ENCODE data around the gene SLC4A7. TPM values are rescaled to one million over a fixed set of nuclear protein-coding genes. Genes with fewer than 3 reads are reported as not detected.

The SLC4A7 gene
- total and polyA plus RNA-seq, 2 experiments from 2014 or later = 25.5 to 73.4 TPM

DNA sequence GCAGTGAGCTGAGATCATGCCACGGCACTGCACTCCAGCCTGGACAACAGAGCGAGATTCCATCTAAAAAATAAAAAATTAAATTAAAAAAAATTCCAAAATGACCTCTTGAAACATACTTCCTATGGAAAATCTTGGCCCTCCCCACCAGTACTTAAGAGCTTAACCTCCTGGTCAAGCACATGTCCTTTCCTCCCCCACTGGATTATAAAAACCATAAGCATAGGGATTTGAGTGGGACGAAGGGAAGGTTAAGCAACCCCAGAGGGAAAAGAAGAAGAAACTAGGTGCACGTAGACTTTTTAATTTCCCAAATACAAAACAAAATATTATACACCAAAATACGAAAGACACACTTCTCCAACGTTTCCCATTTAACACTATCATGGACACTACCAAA, 25.3 kb downstream of the SLC4A7 start:
- in situ Hi-C loops (cut with MboI) = no loop called here
- H3K4me2 ChIP-seq (ENCODE audit: unreplicated experiment) = no peak overlapping the region
- no peaks in the 10 kb centered on the region for H3K9me3 ChIP-seq (ENCODE audit: low read depth)
- peaks cover 100% of the 10 kb centered on the region for H3K79me2 ChIP-seq (ENCODE audit: insufficient read depth)
- TF ChIP-seq EZH2 (IDR thresholded peaks at IDR 0.05; ENCODE audit: insufficient read depth, poor library complexity, severe bottlenecking) = no peak
- no peak for TF ChIP-seq EZH2phosphoT487 (IDR thresholded peaks at IDR 0.05; ENCODE audit: insufficient read depth, low read depth)
- no peak overlapping the region for H3K27ac ChIP-seq
- H3F3A ChIP-seq (ENCODE audit: insufficient read depth) = peaks cover 34% of the 10 kb centered on the region
- peaks cover 23% of the 10 kb centered on the region for H3K4me1 ChIP-seq (ENCODE audit: insufficient read depth)
- H3K9me2 ChIP-seq (ENCODE audit: insufficient read depth) = no peaks in the 10 kb centered on the region
- DNase-seq = no peak
- WGBS, 2 experiments (ENCODE audit: low coverage in 1 of 2, low lambda C conversion rate in 2 of 2, missing lambda C conversion rate in 2 of 2) = 64 to 68% methylated on average over 6 of the region's 6 CpGs
- no peaks in the 10 kb centered on the region; the same call in 1 of the 2 replicates for H4K20me1 ChIP-seq (ENCODE audit: insufficient read depth)
- no peak overlapping the region for H3K4me3 ChIP-seq
- H3K27me3 ChIP-seq (replicated peaks; ENCODE audit: insufficient read depth) = no peaks in the 10 kb centered on the region
- H3K36me3 ChIP-seq (ENCODE audit: low read depth) = peaks cover 15% of the 10 kb centered on the region; the same call in 1 of the 2 replicates
- H2AFZ ChIP-seq = no peak overlapping the region
- no peak overlapping the region for H3K9ac ChIP-seq

DNA sequence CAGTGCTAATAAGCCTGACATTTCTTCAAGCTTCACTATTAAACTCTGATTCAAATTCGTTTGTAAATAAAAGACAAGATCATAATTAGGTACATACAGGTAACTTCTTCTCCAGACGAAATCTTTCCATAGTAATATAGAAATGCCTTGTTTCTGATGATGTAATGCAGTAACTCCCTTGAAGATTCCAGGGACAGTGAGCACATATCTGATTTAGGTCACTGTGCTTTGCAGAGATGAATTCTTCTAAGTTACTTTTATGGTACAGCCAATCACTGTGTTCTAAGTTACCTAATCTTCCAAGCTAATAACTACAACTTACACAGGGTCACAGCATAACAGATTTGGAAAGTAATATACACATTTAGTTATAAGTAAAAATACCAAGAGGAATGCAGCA, 27.6 kb downstream of the SLC4A7 start:
- Histone ChIP-seq H3K27me3 (replicated peaks; ENCODE audit: insufficient read depth) (no peaks in the 10 kb centered on the region), H3K4me3 (no peak overlapping the region), H3K4me1 (ENCODE audit: insufficient read depth) (peaks cover 35% of the 10 kb centered on the region), H3K9ac (no peak overlapping the region), H3K79me2 (ENCODE audit: insufficient read depth) (peaks cover 100% of the 10 kb centered on the region), H4K20me1 (ENCODE audit: insufficient read depth) (peaks cover 3% of the 10 kb centered on the region; the same call in 1 of the 2 replicates), H3K9me3 (ENCODE audit: low read depth) (no peaks in the 10 kb centered on the region), H3F3A (ENCODE audit: insufficient read depth) (peaks cover 38% of the 10 kb centered on the region), H3K9me2 (ENCODE audit: insufficient read depth) (no peaks in the 10 kb centered on the region), H3K27ac (no peak overlapping the region), H2AFZ (no peak overlapping the region), H3K36me3 (ENCODE audit: low read depth) (peaks cover 6% of the 10 kb centered on the region; the same call in 1 of the 2 replicates), H3K4me2 (ENCODE audit: unreplicated experiment) (no peak overlapping the region)
- 73 to 81% methylated on average over 2 of the region's 2 CpGs for WGBS, 2 experiments (ENCODE audit: low coverage in 1 of 2, low lambda C conversion rate in 2 of 2, missing lambda C conversion rate in 2 of 2)
- in situ Hi-C loops (cut with MboI) = no loop called here
- TF ChIP-seq EZH2 (IDR thresholded peaks at IDR 0.05; ENCODE audit: insufficient read depth, poor library complexity, severe bottlenecking) (no peak), EZH2phosphoT487 (IDR thresholded peaks at IDR 0.05; ENCODE audit: insufficient read depth, low read depth) (no peak)
- peak; percentile 34 for DNase-seq

DNA sequence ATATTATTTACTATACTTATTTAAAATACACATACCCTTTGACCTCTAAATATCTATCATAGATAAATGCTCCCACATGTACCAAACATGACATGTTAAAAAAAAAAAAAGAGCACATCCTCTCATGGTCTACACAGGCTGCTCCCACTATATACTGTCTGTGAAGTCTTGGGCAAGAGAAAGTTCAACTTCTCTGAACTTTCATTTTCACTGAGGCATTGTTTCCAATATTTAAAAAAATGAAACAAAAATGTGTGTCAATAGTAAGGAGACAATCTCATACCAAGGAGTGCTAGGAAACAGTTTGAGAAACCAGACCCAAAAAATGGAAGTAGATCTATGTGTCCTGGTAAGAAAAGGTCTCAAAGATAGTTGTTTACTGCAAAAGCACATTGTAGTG, 29.3 kb downstream of the SLC4A7 start:
- H3K27ac ChIP-seq = peak overlapping the region; percentile 22
- in situ Hi-C loops (cut with MboI) = no loop called here
- peaks cover 40% of the 10 kb centered on the region for H3F3A ChIP-seq (ENCODE audit: insufficient read depth)
- peaks cover 49% of the 10 kb centered on the region for H3K4me1 ChIP-seq (ENCODE audit: insufficient read depth)
- no peak overlapping the region for H2AFZ ChIP-seq
- peaks cover 100% of the 10 kb centered on the region for H3K79me2 ChIP-seq (ENCODE audit: insufficient read depth)
- H3K4me3 ChIP-seq = no peak overlapping the region
- DNase-seq = peak; percentile 50
- H3K36me3 ChIP-seq (ENCODE audit: low read depth) = peaks cover 2% of the 10 kb centered on the region; the same call in 1 of the 2 replicates
- peak overlapping the region; percentile 16 for H3K4me2 ChIP-seq (ENCODE audit: unreplicated experiment)
- TF ChIP-seq EZH2phosphoT487 (IDR thresholded peaks at IDR 0.05; ENCODE audit: insufficient read depth, low read depth) (no peak), EZH2 (IDR thresholded peaks at IDR 0.05; ENCODE audit: insufficient read depth, poor library complexity, severe bottlenecking) (no peak)
- H3K9me2 ChIP-seq (ENCODE audit: insufficient read depth) = no peaks in the 10 kb centered on the region
- H3K27me3 ChIP-seq (replicated peaks; ENCODE audit: insufficient read depth) = no peaks in the 10 kb centered on the region
- 0 out of 2 replicates have a peak, but pooled peaks cover 3% of the 10 kb centered on the region for H4K20me1 ChIP-seq (ENCODE audit: insufficient read depth)
- no peaks in the 10 kb centered on the region for H3K9me3 ChIP-seq (ENCODE audit: low read depth)
- H3K9ac ChIP-seq = no peak overlapping the region

DNA sequence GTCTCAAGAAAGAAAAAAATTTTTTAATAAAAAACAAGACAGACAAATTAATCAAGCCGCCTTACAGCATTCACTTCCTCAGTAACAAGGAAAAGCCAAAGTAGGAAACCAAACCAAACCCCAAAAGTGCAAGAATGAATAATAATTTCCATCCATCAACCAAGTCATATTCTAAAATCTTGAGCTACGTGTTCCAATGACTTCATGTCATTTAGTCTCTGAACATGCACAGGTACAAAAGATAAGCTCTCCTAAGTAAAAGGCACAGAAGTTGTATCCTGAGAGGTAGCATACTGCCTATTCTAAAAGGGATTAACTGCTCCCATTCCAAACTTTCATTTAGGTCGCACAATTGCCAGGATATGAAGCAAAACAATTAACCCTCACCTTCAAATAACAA, 29.7 kb downstream of the SLC4A7 start:
- Histone ChIP-seq H3K36me3 (ENCODE audit: low read depth) (peaks cover 7% of the 10 kb centered on the region), H3K9me3 (ENCODE audit: low read depth) (no peaks in the 10 kb centered on the region), H3K79me2 (ENCODE audit: insufficient read depth) (peaks cover 100% of the 10 kb centered on the region), H3K9ac (no peak overlapping the region), H3K9me2 (ENCODE audit: insufficient read depth) (no peaks in the 10 kb centered on the region), H3K4me3 (no peak overlapping the region), H3K27me3 (replicated peaks; ENCODE audit: insufficient read depth) (no peaks in the 10 kb centered on the region), H3F3A (ENCODE audit: insufficient read depth) (peaks cover 40% of the 10 kb centered on the region), H3K27ac (no peak overlapping the region), H3K4me1 (ENCODE audit: insufficient read depth) (peaks cover 54% of the 10 kb centered on the region), H3K4me2 (ENCODE audit: unreplicated experiment) (no peak overlapping the region), H4K20me1 (ENCODE audit: insufficient read depth) (peaks cover 7% of the 10 kb centered on the region; the same call in 1 of the 2 replicates), H2AFZ (no peak overlapping the region)
- in situ Hi-C loops (cut with MboI) = no loop called here
- TF ChIP-seq EZH2 (IDR thresholded peaks at IDR 0.05; ENCODE audit: insufficient read depth, poor library complexity, severe bottlenecking) = no peak
- TF ChIP-seq EZH2phosphoT487 (IDR thresholded peaks at IDR 0.05; ENCODE audit: insufficient read depth, low read depth) = no peak
- 98 to 99% methylated on average over 3 of the region's 3 CpGs for WGBS, 2 experiments (ENCODE audit: low coverage in 1 of 2, low lambda C conversion rate in 2 of 2, missing lambda C conversion rate in 2 of 2)
- no peak for DNase-seq
